GM21619 (cell line): Measurements from ENCODE around the gene UBE2M.
A peak's percentile ranks its signal among the peaks of the same experiment; 100 is the strongest.

Source experiments
- ATAC-seq: cut with Tn5 transposase; IDR thresholded peaks from one replicate; pipeline ENCODE4 v1.9.1; 2021; ENCODE audit not compliant: unreplicated experiment

UBE2M gene

GRCh38 chr19:58555920-58556621, 2.3 kb downstream of the UBE2M start:
- ATAC-seq = no peak

DNA sequence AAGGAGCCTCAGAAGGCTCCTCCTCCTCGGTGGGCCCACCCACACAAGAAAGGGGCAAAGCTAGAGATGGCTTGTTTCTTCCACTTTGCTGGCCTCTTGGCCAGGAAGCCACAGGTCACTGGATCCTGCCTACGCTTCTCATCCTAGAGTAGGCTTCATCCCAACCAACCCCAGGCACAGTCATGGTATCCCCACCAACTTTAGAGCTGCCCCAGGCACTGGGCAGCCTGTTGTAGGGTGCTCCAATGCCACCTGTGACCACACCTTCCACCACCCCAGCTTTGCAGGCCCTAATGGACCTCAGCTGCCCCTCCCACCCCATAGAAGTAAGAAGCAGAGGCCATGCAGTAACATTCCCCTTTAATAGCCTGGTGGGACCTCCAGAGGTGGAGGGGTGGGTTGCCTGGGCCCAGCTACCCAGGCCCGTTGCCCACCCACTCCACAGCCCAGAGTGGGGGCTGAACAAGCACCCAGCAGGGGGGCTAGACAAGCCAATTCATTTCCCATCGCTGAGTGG, 3.0 kb downstream of the UBE2M start:
- no peak for ATAC-seq

DNA sequence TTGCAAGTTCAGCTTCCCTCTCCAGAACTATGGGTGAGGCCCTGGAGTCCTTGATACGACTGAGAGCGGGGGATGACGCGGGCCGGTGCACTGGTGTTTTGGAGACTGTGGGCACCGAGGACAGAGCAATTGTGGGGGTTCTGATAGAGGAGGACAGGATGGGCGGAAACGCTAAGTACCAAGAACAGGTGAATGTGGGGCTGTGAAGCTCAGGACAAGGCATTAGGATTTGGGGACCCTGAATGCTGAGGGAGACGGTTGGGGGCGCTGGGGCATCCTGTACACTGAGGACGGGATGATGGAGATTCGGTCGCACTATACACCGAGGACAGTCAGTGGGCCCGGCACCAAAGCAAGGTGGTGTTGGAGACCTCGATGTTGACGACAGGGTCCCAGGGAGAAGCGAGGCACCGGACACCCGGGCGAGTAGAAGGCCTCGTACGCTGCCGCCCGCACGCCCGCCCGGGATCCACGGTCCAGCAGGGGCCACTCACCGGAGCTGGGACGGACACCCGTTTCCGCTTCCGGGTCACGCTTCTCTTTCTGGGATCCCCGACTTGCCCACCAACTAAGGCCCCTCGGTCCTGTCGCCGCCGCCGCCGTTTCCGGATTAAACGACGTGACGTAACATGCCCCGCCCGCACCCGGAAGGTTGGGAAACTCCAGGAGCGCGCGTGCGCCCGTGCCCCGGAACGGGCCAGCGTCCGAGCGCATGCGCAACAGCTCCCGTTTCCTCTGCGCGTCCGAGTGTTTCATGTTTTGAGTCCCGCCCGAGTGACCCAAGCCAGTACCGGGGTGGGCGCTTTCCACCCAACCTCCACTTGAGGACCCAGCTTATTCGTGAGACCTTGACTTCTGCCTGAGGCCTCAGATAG, 3.7 kb downstream of the UBE2M start, which contains the start of gene CHMP2A:
TSS of gene CHMP2A (minus strand) at position 612 of the 875 bp plus-strand sequence. CDS start 893 bp downstream, outside the sequence.
- peak; percentile 26 for ATAC-seq

GRCh38 chr19:58553799-58554493, 4.5 kb downstream of the UBE2M start:
- ATAC-seq = no peak

DNA sequence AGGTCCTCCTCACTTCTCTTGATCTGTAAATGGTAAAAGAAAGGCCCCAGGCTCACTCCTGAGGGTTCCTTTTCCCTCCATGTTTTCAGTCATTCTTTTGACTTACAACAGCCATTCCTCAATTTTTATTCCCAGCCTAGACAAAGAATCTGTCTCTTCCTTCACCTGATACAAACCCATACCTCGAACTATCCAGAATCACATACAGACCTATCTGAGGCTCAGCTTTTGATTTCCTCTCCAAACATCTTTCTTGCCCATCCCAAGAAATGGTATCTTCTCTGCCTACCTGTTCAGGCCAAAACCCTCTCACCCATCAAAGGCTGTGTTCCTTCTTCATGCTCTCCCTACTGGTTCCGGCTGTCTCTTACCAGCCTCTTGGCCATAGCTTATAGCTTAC, 5.8 kb downstream of the UBE2M start:
- no peak for ATAC-seq

GRCh38 chr19:58551577-58552471, 6.6 kb downstream of the UBE2M start:
- no peak for ATAC-seq

GRCh38 chr19:58551123-58551497, 7.3 kb downstream of the UBE2M start:
- ATAC-seq = no peak

DNA sequence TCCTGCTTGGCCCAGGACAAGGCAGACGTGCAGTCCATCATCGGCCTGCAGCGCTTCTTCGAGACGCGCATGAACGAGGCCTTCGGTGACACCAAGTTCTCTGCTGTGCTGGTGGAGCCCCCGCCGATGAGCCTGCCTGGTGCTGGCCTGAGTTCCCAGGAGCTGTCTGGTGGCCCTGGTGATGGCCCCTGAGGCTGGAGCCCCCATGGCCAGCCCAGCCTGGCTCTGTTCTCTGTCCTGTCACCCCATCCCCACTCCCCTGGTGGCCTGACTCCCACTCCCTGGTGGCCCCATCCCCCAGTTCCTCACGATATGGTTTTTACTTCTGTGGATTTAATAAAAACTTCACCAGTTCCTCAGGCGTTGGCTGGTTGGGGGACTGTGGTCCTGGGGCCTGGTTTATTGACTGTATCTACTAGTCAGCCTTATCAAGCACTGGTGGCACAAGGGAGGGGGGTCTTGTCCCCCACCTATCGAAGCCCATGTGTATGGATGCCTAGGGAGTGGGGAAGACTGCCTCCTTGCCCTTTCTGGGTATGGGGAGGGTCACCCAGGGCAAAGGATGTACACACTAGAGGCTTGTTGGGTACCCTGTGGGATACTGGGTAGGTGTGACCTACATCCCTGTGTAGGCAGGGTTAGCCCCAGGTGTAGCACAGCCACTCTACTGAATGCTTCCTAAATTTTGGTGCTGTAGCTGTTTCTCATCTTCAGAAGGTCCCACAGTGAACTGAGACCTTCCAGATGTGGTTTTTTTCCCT, 7.9 kb downstream of the UBE2M start:
- ATAC-seq = no peak

GRCh38 chr19:58549664-58550361, 8.6 kb downstream of the UBE2M start:
- no peak for ATAC-seq

GRCh38 chr19:58548859-58549663, 9.3 kb downstream of the UBE2M start:
- no peak for ATAC-seq

DNA sequence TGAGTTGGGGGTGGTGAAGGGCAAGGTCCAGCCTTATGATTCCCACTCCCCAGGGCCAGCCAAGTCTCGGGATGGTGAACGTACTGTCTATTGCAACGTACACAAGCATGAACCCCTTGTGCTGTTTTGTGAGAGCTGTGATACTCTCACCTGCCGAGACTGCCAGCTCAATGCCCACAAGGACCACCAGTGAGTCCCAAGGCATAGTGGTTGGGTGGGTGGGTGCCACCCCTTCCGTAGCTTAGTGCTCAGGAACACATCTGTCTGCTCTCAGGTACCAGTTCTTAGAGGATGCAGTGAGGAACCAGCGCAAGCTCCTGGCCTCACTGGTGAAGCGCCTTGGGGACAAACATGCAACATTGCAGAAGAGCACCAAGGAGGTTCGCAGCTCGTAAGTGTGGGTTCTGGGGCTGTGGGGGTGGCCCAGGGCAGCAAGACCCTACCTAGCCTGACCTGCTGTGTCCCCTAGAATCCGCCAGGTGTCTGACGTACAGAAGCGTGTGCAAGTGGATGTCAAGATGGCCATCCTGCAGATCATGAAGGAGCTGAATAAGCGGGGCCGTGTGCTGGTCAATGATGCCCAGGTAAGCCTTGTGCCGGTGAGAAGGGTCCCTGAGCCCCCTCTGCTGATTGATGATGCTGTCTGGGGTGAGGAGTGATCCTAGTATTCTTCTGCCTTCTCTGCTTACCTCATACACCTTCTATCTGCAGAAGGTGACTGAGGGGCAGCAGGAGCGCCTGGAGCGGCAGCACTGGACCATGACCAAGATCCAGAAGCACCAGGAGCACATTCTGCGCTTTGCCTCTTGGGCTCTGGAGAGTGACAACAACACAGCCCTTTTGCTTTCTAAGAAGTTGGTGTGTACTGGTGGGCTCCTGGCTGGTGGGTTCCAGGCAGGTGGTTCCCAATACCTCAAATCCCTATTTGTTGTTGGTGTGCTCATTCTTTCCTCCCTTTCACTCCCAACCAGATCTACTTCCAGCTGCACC, 10.8 kb downstream of the UBE2M start:
- ATAC-seq = no peak

DNA sequence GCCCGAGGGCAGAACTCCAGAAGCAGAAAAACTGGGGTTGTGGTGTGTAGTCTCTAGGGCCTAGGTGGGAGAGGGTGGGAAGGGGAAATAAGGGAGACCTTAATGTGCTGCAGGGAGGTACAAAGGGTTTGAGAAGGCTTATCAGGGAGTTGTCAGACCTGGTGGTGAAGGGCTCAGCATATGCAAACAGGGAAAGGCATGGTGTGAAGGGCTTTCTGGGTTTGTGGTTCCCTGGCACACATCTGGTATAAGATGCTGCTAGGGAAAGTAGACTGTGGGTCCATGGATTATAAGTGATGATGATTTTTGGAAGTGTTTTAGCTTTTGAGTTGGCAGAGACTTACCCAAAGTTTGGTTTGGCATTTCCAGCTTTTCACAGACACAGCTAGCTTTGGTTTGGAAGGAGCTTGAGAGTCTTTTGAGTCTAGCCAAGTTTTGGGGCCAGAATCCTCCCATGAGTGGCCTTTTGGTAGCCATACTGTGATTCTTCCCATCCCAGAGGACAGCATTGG, 12.3 kb downstream of the UBE2M start:
- no peak for ATAC-seq

DNA sequence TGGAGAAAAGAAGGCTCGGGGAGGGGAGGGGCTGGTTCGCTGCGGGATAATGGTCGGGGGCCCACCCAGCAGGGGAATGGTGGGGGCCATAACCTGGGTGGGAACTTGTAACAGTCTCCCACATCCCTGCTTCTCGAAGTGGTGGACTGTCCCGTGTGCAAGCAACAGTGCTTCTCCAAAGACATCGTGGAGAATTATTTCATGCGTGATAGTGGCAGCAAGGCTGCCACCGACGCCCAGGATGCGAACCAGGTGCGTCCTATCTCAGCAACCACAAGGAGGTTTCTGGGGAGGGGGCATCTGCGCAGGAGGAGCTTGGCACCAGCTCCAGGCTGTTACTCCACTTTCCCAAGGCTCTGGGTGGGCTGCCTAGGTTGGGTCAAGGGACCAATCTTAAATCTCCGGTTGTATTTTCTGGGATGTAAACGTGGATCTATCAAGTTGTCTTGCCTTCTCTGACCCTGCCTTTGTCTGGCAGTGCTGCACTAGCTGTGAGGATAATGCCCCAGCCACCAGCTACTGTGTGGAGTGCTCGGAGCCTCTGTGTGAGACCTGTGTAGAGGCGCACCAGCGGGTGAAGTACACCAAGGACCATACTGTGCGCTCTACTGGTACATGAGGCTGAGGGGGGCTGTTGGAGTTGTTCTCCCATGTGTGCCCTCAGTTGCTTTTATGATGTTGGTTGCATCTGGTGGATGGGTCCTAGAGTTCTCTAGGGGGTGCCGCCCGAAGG, 13.0 kb downstream of the UBE2M start:
- ATAC-seq = no peak

DNA sequence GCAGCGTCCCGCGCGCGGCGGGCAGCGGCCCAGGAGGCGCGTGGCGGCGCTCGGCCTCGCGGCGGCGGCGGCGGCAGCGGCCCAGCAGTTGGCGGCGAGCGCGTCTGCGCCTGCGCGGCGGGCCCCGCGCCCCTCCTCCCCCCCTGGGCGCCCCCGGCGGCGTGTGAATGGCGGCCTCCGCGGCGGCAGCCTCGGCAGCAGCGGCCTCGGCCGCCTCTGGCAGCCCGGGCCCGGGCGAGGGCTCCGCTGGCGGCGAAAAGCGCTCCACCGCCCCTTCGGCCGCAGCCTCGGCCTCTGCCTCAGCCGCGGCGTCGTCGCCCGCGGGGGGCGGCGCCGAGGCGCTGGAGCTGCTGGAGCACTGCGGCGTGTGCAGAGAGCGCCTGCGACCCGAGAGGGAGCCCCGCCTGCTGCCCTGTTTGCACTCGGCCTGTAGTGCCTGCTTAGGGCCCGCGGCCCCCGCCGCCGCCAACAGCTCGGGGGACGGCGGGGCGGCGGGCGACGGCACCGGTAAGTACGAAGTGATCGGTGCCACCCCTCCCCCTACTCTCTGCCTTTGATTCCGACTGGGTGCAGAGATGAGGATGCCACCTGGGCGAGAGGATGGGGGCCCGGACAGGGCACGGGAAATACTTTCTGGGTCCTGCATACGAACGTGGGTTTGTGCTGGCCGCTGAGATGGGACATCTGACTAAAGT, 13.7 kb downstream of the UBE2M start:
- ATAC-seq = peak; percentile 34

- peak; percentile 75 for ATAC-seq
Observed at GRCh38 chr19:58543826-58544590, 14.4 kb downstream of the UBE2M start, which contains the start of gene TRIM28. TRIM28 (plus strand) TSS chr19:58544064; CDS start chr19:58544758, 694 bp downstream.
